ENCODE measurements around the gene RRM1.
A peak's percentile ranks its signal among the peaks of the same experiment; 100 is the strongest.

Gene RRM1

GRCh38 chr11:4093519-4094347 is 866 bp upstream of the RRM1 start:
- Histone ChIP-seq H3K9me3 (ENCODE audit: insufficient read depth, low read length) (no peaks in the 10 kb centered on the region), H3K4me1 (ENCODE audit: insufficient read depth, insufficient read length) (peaks cover 2% of the 10 kb centered on the region), H3K9ac (ENCODE audit: insufficient read length, low read depth) (peak overlapping the region; percentile 86), H3K4me3 (ENCODE audit: insufficient read length, low read depth) (peak overlapping the region; percentile 87), H3K36me3 (ENCODE audit: insufficient read depth, insufficient read length, low read length) (peaks cover 21% of the 10 kb centered on the region), H3K27me3 (ENCODE audit: insufficient read depth, insufficient read length) (no peaks in the 10 kb centered on the region)
- TF ChIP-seq YY1 (IDR thresholded peaks at IDR 0.05; ENCODE audit: insufficient read depth, insufficient read length) (no peak), ZNF274 (IDR thresholded peaks at IDR 0.05; ENCODE audit: low read depth, low read length) (no peak), SUZ12 (IDR thresholded peaks at IDR 0.05; ENCODE audit: extremely low read depth, insufficient read depth, insufficient read length) (no peak)
- DNase-seq (ENCODE audit: low read depth, low spot score): no peak

GRCh38 chr11:4095509-4096230 is 1.1 kb downstream of the RRM1 start:
- Histone ChIP-seq H3K4me1 (ENCODE audit: insufficient read depth, insufficient read length) (peaks cover 2% of the 10 kb centered on the region), H3K9me3 (ENCODE audit: insufficient read depth, low read length) (no peaks in the 10 kb centered on the region), H3K4me3 (ENCODE audit: insufficient read length, low read depth) (peak overlapping the region; percentile 87), H3K9ac (ENCODE audit: insufficient read length, low read depth) (peak overlapping the region; percentile 95), H3K27me3 (ENCODE audit: insufficient read depth, insufficient read length) (no peaks in the 10 kb centered on the region), H3K36me3 (ENCODE audit: insufficient read depth, insufficient read length, low read length) (peaks cover 24% of the 10 kb centered on the region)
- DNase-seq (ENCODE audit: low read depth, low spot score): no peak
- no peak for TF ChIP-seq SUZ12 (IDR thresholded peaks at IDR 0.05; ENCODE audit: extremely low read depth, insufficient read depth, insufficient read length)
- no peak for TF ChIP-seq YY1 (IDR thresholded peaks at IDR 0.05; ENCODE audit: insufficient read depth, insufficient read length)
- no peak for TF ChIP-seq ZNF274 (IDR thresholded peaks at IDR 0.05; ENCODE audit: low read depth, low read length)

- DNase-seq (ENCODE audit: low read depth, low spot score): no peak
- peaks cover 37% of the 10 kb centered on the region for H3K36me3 ChIP-seq (ENCODE audit: insufficient read depth, insufficient read length, low read length)
- H3K27me3 ChIP-seq (ENCODE audit: insufficient read depth, insufficient read length): no peaks in the 10 kb centered on the region
- peaks cover 2% of the 10 kb centered on the region for H3K4me1 ChIP-seq (ENCODE audit: insufficient read depth, insufficient read length)
- TF ChIP-seq ZNF274 (IDR thresholded peaks at IDR 0.05; ENCODE audit: low read depth, low read length) (no peak), YY1 (IDR thresholded peaks at IDR 0.05; ENCODE audit: insufficient read depth, insufficient read length) (no peak), SUZ12 (IDR thresholded peaks at IDR 0.05; ENCODE audit: extremely low read depth, insufficient read depth, insufficient read length) (no peak)
- no peaks in the 10 kb centered on the region for H3K9me3 ChIP-seq (ENCODE audit: insufficient read depth, low read length)
- H3K4me3 ChIP-seq (ENCODE audit: insufficient read length, low read depth): no peak overlapping the region
- H3K9ac ChIP-seq (ENCODE audit: insufficient read length, low read depth): no peak overlapping the region
Observed at GRCh38 chr11:4098026-4098621, 3.5 kb downstream of the RRM1 start.

GRCh38 chr11:4102711-4103110 is 8.1 kb downstream of the RRM1 start:
- no peak overlapping the region for H3K9ac ChIP-seq (ENCODE audit: insufficient read length, low read depth)
- no peaks in the 10 kb centered on the region for H3K27me3 ChIP-seq (ENCODE audit: insufficient read depth, insufficient read length)
- no peak overlapping the region for H3K4me3 ChIP-seq (ENCODE audit: insufficient read length, low read depth)
- no peak for DNase-seq (ENCODE audit: low read depth, low spot score)
- TF ChIP-seq YY1 (IDR thresholded peaks at IDR 0.05; ENCODE audit: insufficient read depth, insufficient read length): no peak
- TF ChIP-seq ZNF274 (IDR thresholded peaks at IDR 0.05; ENCODE audit: low read depth, low read length): no peak
- H3K4me1 ChIP-seq (ENCODE audit: insufficient read depth, insufficient read length): no peaks in the 10 kb centered on the region
- peaks cover 61% of the 10 kb centered on the region for H3K36me3 ChIP-seq (ENCODE audit: insufficient read depth, insufficient read length, low read length)
- H3K9me3 ChIP-seq (ENCODE audit: insufficient read depth, low read length): no peaks in the 10 kb centered on the region

GRCh38 chr11:4103269-4103668 is 8.7 kb downstream of the RRM1 start:
- Histone ChIP-seq H3K36me3 (ENCODE audit: insufficient read depth, insufficient read length, low read length) (peaks cover 62% of the 10 kb centered on the region), H3K4me1 (ENCODE audit: insufficient read depth, insufficient read length) (no peaks in the 10 kb centered on the region), H3K4me3 (ENCODE audit: insufficient read length, low read depth) (no peak overlapping the region), H3K9ac (ENCODE audit: insufficient read length, low read depth) (no peak overlapping the region), H3K9me3 (ENCODE audit: insufficient read depth, low read length) (no peaks in the 10 kb centered on the region), H3K27me3 (ENCODE audit: insufficient read depth, insufficient read length) (no peaks in the 10 kb centered on the region)
- no peak for DNase-seq (ENCODE audit: low read depth, low spot score)
- TF ChIP-seq ZNF274 (IDR thresholded peaks at IDR 0.05; ENCODE audit: low read depth, low read length) (no peak), SUZ12 (IDR thresholded peaks at IDR 0.05; ENCODE audit: extremely low read depth, insufficient read depth, insufficient read length) (no peak), YY1 (IDR thresholded peaks at IDR 0.05; ENCODE audit: insufficient read depth, insufficient read length) (no peak)

GRCh38 chr11:4105916-4106315 is 11.3 kb downstream of the RRM1 start:
- no peak for DNase-seq (ENCODE audit: low read depth, low spot score)
- no peak overlapping the region for H3K4me3 ChIP-seq (ENCODE audit: insufficient read length, low read depth)
- peaks cover 75% of the 10 kb centered on the region for H3K36me3 ChIP-seq (ENCODE audit: insufficient read depth, insufficient read length, low read length)
- no peaks in the 10 kb centered on the region for H3K9me3 ChIP-seq (ENCODE audit: insufficient read depth, low read length)
- H3K27me3 ChIP-seq (ENCODE audit: insufficient read depth, insufficient read length): no peaks in the 10 kb centered on the region
- H3K9ac ChIP-seq (ENCODE audit: insufficient read length, low read depth): no peak overlapping the region
- TF ChIP-seq SUZ12 (IDR thresholded peaks at IDR 0.05; ENCODE audit: extremely low read depth, insufficient read depth, insufficient read length) (no peak), YY1 (IDR thresholded peaks at IDR 0.05; ENCODE audit: insufficient read depth, insufficient read length) (no peak), ZNF274 (IDR thresholded peaks at IDR 0.05; ENCODE audit: low read depth, low read length) (no peak)
- H3K4me1 ChIP-seq (ENCODE audit: insufficient read depth, insufficient read length): no peaks in the 10 kb centered on the region

GRCh38 chr11:4111834-4112233 is 17.2 kb downstream of the RRM1 start:
- TF ChIP-seq ZNF274 (IDR thresholded peaks at IDR 0.05; ENCODE audit: low read depth, low read length) (no peak), SUZ12 (IDR thresholded peaks at IDR 0.05; ENCODE audit: extremely low read depth, insufficient read depth, insufficient read length) (no peak), YY1 (IDR thresholded peaks at IDR 0.05; ENCODE audit: insufficient read depth, insufficient read length) (no peak)
- Histone ChIP-seq H3K9ac (ENCODE audit: insufficient read length, low read depth) (no peak overlapping the region), H3K4me3 (ENCODE audit: insufficient read length, low read depth) (no peak overlapping the region), H3K27me3 (ENCODE audit: insufficient read depth, insufficient read length) (no peaks in the 10 kb centered on the region), H3K9me3 (ENCODE audit: insufficient read depth, low read length) (no peaks in the 10 kb centered on the region), H3K4me1 (ENCODE audit: insufficient read depth, insufficient read length) (no peaks in the 10 kb centered on the region), H3K36me3 (ENCODE audit: insufficient read depth, insufficient read length, low read length) (peaks cover 82% of the 10 kb centered on the region)
- no peak for DNase-seq (ENCODE audit: low read depth, low spot score)

All from NT2/D1 (cell line).